Measurements from ENCODE around the gene MFSD6.
"Not testable (repeated sequence)": the region's sequence is repeated elsewhere in the genome, so short reads cannot be mapped to it uniquely, and the experiment has no call there.

Gene MFSD6

DNA sequence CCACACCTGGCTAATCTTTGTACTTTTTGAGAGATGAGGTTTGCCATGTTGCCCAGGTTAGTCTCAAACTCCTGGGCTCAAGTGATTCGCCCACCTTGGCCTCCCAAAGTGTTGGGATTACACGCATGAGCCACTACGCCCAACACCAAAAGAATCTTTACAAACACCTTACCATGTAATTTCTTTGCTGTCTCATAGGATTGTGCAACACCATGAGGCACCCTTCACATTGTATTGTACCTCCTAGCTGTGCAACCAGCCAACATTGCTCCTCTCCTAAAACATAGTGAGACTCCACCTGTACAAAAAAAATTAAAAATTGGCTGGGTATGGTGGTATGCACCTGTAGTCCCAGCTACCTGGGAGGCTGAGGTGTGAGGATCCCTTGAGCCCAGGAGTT, 3.1 kb upstream of the MFSD6 start:
- DNase-seq (ENCODE audit: low read depth in 2 of 3, low spot score in 1 of 3), result no peak

DNA sequence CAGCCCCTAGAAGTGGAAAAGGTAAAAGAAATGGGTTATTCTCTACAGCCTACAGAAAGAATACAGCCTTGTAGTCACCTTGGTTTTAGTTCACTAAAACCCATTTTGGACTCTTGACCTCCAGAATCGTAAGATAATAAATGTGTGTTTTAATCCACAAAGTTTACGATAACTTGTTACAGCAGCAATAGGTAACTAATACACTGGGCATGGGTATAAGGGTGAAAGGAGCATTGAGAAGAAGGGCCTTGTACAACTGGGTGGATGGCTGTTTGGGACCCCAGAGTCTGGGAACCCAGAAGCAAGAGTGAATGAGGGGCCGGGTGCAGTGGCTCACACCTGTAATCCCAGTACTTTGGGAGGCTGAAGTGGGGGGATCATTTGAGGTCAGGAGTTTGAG, 2.2 kb upstream of the MFSD6 start:
- no peak for DNase-seq (ENCODE audit: low read depth in 2 of 3, low spot score in 1 of 3)

DNA sequence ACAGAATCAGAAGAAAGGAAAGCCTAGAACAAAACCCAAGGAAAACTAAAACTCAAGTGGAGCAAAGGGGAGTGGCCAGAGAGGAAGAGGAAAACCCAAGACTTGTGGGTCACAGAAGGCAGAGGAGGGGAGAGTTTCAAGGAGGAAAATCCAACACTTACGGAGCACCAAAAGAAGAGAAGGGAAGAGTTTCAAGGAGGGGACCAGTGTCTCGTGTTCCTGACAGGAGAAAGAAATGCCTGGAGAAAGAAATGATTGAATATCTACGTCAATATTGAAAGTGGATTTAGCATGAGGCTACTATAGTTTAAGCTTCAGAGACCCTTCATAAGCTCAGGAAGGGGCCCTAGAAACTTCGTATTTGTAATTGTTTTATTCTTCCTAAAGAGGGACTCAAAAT, 1.4 kb upstream of the MFSD6 start:
- DNase-seq (ENCODE audit: low read depth in 2 of 3, low spot score in 1 of 3), result no peak

DNA sequence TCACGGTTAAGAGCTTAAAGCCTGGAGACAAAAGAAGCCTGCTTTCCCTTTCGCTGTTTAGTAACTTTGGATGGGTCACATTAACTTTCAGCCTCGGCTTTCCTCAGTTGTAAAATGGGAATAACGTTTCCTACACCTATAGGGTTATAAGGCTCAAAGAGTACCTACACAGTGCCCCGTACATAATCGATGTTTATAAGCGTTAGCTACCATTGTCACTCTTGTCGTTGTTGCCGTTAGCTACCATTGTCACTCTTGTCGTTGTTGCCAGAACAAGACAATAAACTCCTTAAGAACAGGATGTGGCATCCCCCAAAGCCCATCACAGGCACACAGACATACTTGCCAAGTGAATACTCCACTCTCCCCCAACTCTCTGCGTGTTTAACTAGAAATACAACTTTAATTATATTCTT, 901 bp upstream of the MFSD6 start:
- no peak for DNase-seq (ENCODE audit: low read depth in 2 of 3, low spot score in 1 of 3)

DNA sequence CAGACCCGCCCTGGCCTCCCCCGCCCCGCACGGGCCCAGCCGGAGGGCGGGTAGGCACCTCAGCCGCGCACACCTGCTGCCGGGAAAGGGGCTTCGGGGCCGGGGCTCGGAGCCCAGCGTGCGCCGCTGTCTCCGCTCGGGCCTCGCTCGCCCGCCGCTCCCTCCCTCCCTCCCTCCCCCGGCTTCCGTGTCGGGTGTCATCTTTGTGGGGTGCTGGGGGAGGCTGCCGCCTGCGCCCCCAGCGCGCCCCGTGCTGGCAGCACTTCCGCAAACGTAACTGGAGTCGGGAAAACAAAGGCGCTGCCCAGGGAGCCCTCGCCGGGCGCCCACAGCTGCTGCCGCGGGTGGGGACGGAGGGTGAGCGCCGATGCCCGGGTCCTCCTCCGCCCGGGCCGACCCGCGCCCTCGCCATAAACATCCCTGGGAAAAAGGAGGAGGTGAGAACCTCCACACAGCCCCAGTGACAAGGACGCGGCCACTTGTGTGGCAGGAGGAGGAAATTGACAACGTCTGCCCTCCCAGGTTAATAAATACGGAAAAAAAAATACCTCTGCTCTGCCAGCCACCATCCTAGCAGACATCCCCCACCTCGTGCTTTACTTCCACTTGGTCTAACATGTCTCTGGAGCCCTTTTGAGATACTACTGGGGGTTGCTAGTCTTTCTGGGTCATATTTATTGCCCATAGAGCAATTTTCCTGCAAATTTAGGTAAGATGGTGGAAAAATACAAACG, 550 bp downstream of the MFSD6 start:
- peak; percentile 34 to 62 (median 46) for DNase-seq (ENCODE audit: low read depth in 2 of 3, low spot score in 1 of 3)

DNA sequence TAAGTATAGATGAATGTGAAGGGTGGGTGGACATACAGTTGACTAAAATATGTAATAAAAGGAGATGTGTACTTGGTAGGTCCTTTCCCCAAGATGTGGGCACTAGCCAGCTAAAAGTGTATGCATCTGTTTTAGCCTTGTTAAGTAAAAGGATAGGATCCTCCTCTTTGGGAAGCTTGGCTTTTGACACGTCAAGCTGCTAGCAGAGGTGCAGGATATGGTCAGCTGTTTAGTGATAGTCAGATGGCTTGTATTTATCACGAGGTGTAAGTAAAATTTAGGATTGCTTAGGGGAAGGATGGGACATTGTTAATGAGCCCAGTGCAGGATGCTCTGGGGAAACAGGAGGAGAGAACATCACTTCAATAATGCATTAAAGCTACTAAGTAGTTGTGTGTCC, 1.5 kb downstream of the MFSD6 start:
- no peak for DNase-seq (ENCODE audit: low read depth in 2 of 3, low spot score in 1 of 3)

DNA sequence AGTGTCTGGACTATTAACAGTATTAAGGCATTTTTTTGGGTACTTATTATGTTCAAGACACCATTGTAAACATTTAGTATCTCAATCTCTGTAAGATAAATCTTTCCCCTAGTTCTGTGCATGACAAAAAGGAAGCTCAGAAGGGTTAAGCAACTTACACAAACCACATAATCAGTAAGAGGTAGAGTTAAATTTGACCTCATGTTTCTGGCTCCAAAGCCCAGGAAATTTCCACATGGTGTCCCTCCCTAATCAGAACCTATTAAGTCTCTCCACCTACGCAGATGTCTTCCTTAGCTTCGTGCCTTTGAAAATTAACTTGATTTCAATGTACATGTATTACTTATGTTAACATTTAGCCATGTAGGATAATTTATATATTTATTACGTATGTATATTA, 2.0 kb downstream of the MFSD6 start:
- DNase-seq (ENCODE audit: low read depth in 2 of 3, low spot score in 1 of 3), result no peak

DNA sequence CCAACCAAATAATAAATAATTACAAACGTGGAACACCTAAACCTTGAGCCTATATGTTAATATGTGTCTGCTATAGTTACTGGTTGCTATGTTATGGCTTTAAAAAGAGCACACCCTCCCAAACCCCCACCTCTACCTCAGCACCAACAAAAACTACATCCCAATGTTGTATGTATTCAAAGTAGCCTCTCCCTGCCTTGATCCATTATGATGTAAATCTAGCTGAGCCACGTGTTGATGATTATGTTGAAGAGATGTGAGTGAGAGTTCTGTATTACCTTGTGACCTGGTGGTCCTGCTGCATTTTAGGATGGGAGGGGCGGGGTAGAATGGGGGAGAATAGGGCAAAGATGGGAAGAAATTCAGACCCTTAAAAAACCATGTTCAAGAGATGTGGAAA, 4.8 kb downstream of the MFSD6 start:
- no peak for DNase-seq (ENCODE audit: low read depth in 2 of 3, low spot score in 1 of 3)

DNA sequence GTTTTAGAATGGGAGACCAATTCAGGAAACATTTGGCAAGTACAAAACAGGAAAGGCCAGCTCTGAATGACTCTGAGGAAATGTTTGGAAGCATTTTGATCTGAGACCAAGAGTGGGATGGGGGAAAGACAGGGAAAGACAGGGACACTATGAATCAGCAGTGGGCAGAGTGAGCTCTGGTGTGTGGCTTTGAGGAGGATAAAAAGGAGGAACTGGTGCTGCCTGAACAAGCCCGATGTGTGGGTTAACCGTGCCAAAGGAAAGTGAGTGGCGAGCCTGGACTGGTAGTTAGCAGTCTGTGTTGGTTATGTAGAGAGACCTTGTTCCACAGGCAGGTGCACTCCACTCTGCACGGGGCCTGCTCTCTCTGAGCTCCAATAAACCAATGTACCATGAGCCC, 5.3 kb downstream of the MFSD6 start:
- no peak for DNase-seq (ENCODE audit: low read depth in 2 of 3, low spot score in 1 of 3)

DNA sequence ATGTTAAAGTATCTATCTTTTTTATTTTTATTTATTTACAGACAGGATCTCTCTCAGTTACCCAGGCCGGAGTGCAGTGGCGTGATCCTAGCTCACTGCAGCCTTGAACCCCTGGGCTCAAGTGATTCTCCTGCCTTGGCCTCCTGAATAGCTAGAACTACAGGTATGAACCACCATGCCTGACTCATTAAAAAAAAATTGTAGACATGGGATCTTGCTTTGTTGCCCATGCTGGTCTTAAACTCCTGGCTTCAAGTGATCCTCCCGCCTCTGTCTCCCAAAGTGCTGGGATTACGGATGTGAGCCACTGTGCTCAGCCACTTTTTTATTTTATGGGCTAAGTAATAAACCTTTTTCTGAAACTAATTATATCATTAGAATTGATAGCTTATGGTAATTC, 7.1 kb downstream of the MFSD6 start:
- no peak for DNase-seq (ENCODE audit: low read depth in 2 of 3, low spot score in 1 of 3)

DNA sequence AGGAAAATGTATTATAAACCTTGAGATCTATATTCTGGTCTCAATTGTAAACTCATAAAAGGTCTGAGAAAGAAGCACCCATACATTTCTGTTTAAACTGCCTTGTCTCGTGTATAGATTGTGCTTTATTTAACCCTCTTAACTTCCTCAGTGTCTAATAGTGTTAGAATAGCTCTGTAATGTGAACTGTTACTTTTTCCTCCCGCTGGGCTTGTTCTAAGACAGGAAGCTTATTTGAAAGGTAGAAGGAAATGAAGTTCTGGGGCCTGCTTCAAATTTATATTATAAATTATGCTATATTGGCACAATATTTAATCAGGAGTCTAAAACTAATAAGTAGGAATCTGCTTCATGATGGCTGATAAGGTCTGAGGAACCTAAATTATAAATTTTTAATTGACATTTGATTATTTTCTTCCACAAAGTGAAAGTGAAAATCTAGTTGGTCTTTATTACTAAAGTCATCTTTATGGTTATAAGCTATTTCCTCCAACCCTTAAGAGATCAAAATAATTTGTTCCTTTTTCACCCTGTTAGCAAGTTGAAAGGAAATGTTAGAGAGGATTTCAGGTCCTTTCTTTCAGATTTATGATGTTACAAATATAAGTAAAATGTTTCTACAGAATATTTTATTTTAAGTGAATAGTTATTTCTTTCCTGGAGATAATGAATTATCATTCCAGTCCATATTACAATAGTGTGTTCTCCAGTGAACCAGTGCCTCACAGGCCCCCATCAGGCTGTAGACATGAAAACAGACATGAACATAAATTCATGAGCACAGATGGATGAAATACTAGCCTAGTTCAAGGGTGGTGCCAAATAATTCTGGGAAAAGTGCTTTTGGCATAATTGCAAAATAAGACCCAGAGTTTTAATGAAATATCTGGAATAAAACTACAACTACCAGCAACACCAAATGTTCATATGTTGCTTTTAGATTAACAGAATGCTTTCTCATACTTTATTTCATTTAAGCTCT, 7.9 kb downstream of the MFSD6 start:
- DNase-seq (ENCODE audit: low read depth in 2 of 3, low spot score in 1 of 3), result no peak

DNA sequence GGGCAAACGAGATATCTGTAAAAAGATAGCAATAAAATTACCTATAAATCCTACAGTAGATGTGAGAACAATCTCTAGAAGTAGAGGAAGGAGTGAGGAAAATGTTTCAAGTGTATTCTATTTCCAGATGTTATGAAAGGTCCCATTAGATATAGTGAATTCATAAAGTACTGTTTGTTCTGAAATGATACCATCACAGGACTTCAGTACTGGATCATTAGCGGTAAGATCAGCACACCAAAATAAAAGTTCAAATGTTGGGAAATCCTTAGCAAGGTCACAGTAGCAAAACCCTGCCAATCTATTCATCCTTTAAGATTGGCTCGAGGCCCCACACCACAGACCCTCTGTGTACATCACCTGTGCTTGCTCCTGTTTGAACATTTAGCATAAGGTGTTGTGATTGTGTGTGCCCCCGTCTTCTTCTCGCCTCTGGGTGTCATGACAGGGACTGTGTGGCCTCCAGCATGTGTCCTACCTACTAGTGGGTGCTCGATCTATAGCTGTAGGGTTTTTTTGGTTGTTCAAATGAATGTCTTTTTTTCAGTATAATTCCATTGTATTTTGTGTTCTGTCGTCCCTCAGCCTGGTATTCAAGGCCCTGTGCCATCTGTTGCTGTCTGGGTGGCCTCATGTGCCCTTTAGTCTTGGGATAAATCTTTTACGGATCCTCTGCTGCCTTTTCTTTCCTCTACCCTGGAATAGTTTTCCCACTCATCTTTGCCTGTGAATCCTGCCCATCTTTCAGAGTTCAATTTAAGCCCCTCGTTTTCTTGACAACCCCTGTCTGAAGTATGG, 9.1 kb downstream of the MFSD6 start:
- DNase-seq (ENCODE audit: low read depth in 2 of 3, low spot score in 1 of 3), result no peak

DNA sequence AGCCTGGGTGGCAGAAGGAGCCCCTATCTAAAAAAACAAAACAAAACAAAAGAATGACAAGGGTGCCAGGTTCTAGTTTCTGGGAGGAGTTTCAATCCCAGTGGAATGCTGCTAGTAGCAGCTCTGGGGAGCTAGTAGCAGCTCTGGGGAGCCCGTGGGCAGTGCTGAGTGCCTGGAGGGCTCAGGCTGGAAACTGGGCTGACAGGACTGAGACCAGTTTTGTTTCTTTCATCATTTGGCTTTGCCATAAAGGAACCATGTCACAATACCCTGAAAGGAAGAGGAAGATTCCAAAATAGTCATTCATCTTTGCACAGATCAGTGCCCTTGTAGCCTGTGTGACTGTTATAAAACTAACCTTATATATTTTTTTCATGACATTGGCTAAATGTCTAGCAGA, 10.6 kb downstream of the MFSD6 start:
- no peak for DNase-seq (ENCODE audit: low read depth in 2 of 3, low spot score in 1 of 3)

DNA sequence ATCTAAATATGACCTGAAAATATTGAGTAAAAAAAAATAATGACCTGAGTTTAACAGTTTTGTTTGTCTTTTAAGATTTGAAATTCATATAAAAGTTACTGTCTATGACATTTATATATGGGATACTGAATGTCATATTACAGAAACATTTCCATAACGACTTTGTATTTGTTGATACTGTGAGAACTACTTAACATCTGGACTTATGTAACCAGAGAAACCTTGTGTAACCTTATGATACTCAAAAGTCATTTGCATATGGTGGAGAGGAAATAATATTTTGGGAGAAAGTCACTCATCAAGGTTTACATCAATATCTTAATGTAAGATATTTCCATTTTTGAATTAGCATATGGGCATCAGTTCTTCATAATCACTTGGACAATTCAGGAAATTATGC, 12.6 kb downstream of the MFSD6 start:
- no peak for DNase-seq (ENCODE audit: low read depth in 2 of 3, low spot score in 1 of 3)

DNA sequence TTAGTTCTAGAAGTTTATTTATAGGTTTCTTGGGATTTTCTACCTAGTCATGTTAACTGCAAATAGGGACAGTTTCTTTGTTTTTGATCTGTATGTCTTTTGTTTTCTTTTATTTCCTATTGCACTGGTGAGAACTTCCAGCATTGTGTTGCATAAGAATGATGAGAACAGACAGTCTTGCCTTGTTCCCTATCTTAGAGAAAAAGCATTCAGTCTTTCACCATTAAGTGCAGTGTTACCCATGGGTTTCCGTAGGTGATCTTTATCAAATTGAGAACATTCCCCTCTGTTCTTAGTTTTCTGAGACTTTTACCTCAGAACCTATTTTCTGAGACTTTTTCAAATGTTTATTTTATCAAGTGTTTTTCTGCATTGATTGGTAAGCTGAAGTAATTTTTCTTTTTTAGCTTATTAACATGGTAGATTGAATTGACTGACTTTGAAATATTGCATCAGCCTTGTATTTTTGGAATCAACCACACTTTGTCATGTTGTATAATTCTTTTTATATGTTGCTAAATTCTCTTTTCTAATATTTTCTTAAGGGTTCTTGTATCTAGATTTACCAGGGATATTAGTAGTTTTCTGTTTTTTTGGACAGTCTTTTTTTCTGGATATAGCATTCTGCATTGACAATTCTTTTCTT, 17.2 kb downstream of the MFSD6 start:
- DNase-seq (ENCODE audit: low read depth in 2 of 3, low spot score in 1 of 3), result no peak

DNA sequence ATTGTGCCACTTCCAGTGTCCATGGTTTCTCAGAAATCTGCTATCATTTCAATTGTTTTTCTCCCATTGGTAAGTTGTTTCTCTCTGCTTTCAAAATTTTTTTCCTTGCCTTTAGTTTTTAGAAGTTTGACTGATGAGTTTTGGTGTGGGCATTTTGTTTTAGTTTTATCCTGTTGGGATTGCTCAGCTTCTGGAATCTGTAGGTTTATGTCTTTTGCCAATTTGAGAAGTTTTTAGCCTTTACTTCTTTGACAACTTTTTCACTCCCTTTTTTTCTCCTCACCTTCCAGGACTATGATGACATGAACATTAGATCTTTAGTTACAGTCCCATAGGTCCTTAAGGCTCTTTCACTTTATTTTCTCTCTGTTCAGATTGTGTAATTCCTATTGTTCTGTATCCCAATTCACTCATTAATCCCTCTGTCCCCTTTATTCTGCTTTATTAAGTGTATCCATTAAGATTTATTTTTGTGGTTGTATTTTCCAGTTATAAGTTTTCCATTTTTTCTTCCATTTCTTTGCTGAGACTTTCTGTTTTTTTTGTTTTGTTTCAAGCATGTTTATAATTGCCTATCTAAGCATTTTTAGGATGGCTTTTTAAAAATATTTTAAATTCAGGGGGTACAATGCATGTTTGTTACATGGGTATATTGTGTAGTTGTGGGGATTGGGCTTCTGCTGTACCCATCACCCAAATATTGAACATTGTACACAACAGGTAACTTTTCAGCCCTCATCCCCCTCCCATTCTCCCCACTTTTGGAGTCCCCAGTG, 17.9 kb downstream of the MFSD6 start:
- no peak for DNase-seq (ENCODE audit: low read depth in 2 of 3, low spot score in 1 of 3)

DNA sequence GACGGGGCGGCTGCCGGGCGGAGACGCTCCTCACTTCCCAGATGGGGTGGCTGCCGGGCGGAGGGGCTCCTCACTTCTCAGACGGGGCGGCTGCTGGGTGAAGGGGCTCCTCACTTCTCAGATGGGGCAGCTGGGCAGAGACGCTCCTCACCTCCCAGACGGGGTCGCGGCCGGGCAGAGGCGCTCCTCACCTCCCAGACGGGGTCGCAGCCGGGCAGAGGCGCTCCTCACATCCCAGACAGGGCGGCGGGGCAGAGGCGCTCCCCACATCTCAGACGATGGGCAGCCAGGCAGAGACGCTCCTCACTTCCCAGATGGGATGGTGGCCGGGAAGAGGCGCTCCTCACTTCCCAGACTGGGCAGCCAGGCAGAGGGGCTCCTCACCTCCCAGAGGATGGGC, 22.7 kb downstream of the MFSD6 start:
- not testable (repeated sequence) for DNase-seq (ENCODE audit: low read depth in 2 of 3, low spot score in 1 of 3)

DNA sequence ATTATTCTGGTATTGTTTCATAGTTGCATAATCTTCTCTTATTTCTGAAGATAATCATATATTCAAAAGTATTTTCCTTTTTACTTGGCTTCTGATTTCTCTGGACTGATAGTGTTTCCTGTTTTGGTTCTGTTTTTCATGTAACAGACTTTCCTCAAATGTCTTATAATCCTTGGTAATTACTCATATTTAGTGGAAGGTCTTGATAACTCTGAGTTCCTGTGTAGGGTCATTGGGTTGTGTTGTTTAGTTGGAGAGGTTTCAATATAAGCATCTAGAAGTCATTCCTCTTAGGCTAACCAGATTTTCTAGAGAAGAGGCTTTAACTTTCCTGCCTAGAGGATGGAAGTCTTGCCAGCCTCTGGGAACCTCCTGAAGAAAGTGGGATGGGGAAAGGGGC, 23.8 kb downstream of the MFSD6 start:
- no peak for DNase-seq (ENCODE audit: low read depth in 2 of 3, low spot score in 1 of 3)

DNA sequence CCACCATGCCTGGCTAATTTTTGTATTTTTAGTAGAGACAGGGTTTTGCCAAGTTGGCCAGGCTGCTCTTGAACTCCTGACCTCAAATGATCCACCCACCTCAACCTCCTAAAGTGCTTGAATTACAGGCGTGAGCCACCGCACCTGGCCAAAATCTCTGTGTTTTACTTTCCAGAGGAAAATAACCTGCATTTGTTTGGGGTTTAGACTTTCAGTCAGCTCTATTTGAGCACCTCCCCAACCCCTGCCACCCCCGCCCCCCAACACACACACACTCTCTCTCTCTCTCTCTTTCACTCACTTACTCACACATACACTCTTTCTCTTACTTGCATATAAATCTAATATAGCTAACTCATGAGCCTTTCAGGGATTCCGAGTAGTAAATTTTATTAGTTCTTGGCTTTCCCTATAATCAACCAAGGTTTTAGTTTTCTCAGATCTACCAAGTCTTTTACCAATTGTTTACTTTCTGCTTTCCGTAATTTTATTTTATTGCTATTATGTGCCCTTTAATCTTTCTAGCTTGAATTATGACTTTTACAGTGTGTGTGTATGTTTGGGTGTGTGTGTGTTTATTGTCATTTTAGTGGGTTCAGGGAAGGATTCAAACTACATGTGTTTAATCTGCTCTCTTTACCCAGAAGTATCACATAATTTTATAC, 24.5 kb downstream of the MFSD6 start:
- DNase-seq (ENCODE audit: low read depth in 2 of 3, low spot score in 1 of 3), result no peak

All from stimulated activated CD4-positive, alpha-beta T cell treated with anti-CD3 and anti-CD28 coated beads, Interleukin-12 subunit alpha, Interleukin-12 subunit beta, amount 100 ng/mL, for 48 hours (primary cell).